HEK293T (cell line): ENCODE data around the gene ADAD2.

Experiments used
- ARNT ChIP-seq: fragments of 450-650 bp; IDR thresholded peaks from 2 replicates; pipeline ENCODE4 v1.6.1; 2017; ENCODE audit warnings: mild to moderate bottlenecking
- HDGF ChIP-seq: fragments of 450-650 bp; IDR thresholded peaks from 2 replicates; pipeline ENCODE4 v1.6.1; 2017; ENCODE audit warnings: antibody characterized with exemption, borderline replicate concordance

- no peak for TF ChIP-seq ARNT
- TF ChIP-seq HDGF, result no peak
Observed at GRCh38 chr16:84181144-84181915, 9.6 kb upstream of the ADAD2 start.
